H1 (cell line): ENCODE results near the gene DDX47. TPM values are rescaled to one million over a fixed set of nuclear protein-coding genes. Genes with fewer than 3 reads are reported as not detected.

ENCODE experiments used
- ATF3 ChIP-seq: IDR thresholded peaks from 2 replicates; pipeline ENCODE4 v1.6.1; 2011; ENCODE audit warnings: low read depth, mild to moderate bottlenecking, low read length; ENCODE audit not compliant: insufficient read depth
- BRCA1 ChIP-seq: IDR thresholded peaks from 2 replicates; pipeline ENCODE4 v1.6.1; 2012; ENCODE audit warnings: low read depth, low read length, improper control_type of control experiment
- CEBPB ChIP-seq: IDR thresholded peaks from 2 replicates; pipeline ENCODE4 v1.6.1; 2012; ENCODE audit warnings: low read depth, low read length
- KDM5A ChIP-seq: fragments of 200-600 bp; IDR thresholded peaks from 2 replicates; pipeline ENCODE4 v1.7.1; 2012; ENCODE audit warnings: mild to moderate bottlenecking, low read length, inconsistent platforms, mixed read lengths
- polyA plus RNA-seq, 7 experiments: library from polyadenylated mRNA; depleted of rRNA in 3 of 7; stranded (reverse) in 5 of 7; unstranded in 2 of 7; fragments of >200 nt in 5 of 7; fragments of 200-250 nt in 2 of 7; gene quantifications; 1 replicate in 5 of 7; 2 replicates in 1 of 7; 4 replicates in 1 of 7; pipeline versions ENCODE4 v1.2.1 to v1.2.3, GENCODE V29; 2011 to 2013; ENCODE audit warnings: missing spikeins in 2 of 7, mixed read lengths in 2 of 7
- total RNA-seq: library from RNA; stranded (reverse); fragmentation: NEBNext Ultra II Directional; extraction: Animal tissue kit (Norgen Biotek cat#: 25700); gene quantifications from 2 replicates; pipeline ENCODE4 v1.2.1, GENCODE V29; 2021

The DDX47 gene
- total and polyA plus RNA-seq, 2 of the 8 experiments (the other 6 are each of a cell fraction or from before 2014, with no cell fraction given) = 54.4 to 74.2 TPM

GRCh38 chr12:12776261-12776660 is 36.9 kb upstream of the DDX47 start (continued):
- TF ChIP-seq CEBPB = no peak; the same call in 1 of the 2 replicates
- TF ChIP-seq KDM5A = no peak
- no peak for TF ChIP-seq BRCA1
- TF ChIP-seq ATF3 = no peak
